DOHH2 (cell line): Measurements from ENCODE around the gene HNRNPM.

Experiments used
- EZH2phosphoT487 ChIP-seq: fragments of 200-600 bp; sonication (generic); IDR thresholded peaks from 2 replicates; pipeline ENCODE4 v1.6.1; 2017; ENCODE audit warnings: borderline replicate concordance, mild to moderate bottlenecking, antibody characterized with exemption, low read length, moderate library complexity, mixed read lengths
- TF ChIP-seq, protein P1 (sequence below): fragments of 200-600 bp; sonication (generic); IDR thresholded peaks from one replicate; pipeline ENCODE4 v1.5.1; 2014; ENCODE audit warnings: antibody characterized with exemption, mild to moderate bottlenecking, low read depth, low read length; ENCODE audit not compliant: poor library complexity, severe bottlenecking

- TF ChIP-seq, protein P1, sequence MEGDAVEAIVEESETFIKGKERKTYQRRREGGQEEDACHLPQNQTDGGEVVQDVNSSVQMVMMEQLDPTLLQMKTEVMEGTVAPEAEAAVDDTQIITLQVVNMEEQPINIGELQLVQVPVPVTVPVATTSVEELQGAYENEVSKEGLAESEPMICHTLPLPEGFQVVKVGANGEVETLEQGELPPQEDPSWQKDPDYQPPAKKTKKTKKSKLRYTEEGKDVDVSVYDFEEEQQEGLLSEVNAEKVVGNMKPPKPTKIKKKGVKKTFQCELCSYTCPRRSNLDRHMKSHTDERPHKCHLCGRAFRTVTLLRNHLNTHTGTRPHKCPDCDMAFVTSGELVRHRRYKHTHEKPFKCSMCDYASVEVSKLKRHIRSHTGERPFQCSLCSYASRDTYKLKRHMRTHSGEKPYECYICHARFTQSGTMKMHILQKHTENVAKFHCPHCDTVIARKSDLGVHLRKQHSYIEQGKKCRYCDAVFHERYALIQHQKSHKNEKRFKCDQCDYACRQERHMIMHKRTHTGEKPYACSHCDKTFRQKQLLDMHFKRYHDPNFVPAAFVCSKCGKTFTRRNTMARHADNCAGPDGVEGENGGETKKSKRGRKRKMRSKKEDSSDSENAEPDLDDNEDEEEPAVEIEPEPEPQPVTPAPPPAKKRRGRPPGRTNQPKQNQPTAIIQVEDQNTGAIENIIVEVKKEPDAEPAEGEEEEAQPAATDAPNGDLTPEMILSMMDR = no peak
- TF ChIP-seq EZH2phosphoT487 = no peak
These were observed 2.8 kb upstream of the HNRNPM start for GRCh38 chr19:8441725-8442544.
